HG02571 (cell line): Measurements from ENCODE around the gene METTL27.
"Not testable (repeated sequence)": the region's sequence is repeated elsewhere in the genome, so short reads cannot be mapped to it uniquely, and the experiment has no call there.

ENCODE experiments used
- ATAC-seq: cut with Tn5 transposase; IDR thresholded peaks from one replicate; pipeline ENCODE4 v1.9.1; 2021; ENCODE audit warnings: mild to moderate bottlenecking, moderate library complexity; ENCODE audit not compliant: unreplicated experiment

Gene METTL27

DNA sequence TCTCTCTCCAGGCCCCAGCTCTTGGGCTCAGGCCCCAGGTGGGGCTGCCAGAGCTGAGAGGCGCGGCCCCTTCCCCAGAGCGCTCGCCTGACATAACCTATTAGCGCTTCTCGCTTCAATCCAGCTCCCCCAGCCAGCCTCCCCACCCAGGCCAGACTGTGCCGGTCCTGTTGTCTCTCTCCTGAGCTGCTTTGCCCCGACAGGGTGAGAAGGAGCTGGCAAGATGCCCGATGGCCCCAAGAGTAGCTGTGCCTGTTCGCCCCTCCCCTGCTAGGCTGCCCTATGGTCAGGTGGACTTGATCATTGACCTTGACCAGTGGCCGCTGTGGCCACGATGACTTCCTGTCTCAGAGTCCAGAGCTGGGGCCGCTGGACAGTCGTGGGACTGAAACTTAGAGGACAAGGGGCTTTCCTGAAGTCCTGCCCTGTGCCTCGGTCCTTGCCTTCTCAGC, 27.8 kb upstream of the METTL27 start:
- ATAC-seq, result no peak

DNA sequence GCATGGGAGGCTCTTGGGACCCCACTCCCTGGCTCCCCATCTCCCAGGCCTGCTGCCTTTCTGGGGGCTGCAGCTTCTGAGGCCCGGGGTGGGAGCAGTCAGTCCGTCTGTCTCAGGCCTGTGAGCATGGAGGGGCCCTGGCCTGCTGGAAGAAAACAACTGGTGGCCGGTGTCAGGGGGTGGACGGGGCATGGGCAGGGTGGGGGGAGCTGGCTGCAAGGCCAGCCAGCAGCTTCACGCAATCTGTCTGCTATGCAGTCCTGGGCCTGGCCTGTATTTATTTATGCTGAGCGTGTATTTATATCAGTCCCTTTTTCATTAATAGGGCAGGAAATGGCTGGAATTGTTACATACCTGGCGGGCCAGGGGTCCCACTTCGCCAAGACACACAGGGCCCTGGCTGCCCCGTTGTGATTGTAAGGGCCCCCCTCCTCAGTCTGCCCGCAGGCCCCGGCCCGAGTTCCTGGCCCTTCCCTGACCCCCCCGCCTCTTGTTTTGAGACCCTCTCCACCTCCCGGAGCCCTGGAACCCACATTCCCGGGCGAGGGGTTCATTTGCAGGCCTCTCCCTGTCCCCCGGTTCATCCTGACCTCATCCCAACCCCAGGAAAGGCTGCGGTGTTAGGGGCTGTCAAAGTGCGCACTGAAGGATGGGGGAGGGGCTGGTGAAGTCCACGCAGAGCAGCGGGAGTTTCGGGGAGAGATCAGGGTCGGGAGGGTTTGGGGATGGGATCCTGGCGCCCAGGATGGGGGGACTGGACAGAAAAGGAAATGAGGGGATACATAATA, 26.9 kb upstream of the METTL27 start:
- no peak for ATAC-seq

DNA sequence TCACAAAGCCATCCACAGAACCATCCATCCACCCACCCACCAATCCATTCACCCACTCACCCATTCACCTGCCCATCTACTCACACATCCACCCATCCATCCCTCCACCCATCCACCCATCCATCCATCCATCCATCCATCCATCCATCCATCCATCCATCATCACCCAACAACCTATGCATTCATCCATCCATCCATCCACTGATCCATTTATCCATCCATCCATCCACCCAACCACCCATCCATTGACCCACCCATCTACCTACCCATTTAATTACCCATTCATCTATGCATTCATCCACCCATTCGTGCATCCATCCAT, 24.1 kb upstream of the METTL27 start:
- no peak for ATAC-seq

DNA sequence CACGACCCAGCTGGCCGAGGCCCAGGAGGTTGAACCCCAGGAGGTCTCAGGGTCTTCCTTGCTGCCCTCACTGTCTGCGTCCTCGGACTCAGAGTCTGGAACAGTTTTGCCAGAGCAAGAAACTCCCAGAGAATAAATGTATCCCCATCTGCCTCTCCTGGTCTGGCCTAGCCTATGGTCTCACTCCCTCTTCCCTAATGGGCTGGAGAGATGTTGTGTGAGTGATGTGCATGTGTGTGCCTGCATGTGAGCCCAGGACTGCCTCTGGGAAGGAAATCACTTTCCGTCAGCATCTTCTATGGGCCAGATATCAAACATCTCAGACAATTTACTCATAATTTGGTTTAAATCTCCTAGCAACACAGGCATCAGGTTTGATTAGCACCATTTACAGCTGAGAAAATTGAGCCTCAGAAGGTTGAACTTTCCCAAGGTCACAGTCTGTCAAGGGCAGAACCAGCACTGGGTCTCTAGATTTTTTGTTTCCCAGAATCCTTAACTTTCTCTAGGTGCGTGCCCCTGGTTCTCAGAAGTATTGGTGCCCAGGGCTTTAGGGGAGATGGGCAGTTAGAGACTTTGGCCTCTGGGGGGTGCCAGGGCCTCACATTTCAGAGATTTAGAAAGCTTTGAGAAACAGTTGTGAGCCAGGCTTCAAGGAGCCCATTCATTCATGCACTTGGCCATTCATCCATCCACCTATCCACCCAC, 23.6 kb upstream of the METTL27 start:
- ATAC-seq, result no peak

DNA sequence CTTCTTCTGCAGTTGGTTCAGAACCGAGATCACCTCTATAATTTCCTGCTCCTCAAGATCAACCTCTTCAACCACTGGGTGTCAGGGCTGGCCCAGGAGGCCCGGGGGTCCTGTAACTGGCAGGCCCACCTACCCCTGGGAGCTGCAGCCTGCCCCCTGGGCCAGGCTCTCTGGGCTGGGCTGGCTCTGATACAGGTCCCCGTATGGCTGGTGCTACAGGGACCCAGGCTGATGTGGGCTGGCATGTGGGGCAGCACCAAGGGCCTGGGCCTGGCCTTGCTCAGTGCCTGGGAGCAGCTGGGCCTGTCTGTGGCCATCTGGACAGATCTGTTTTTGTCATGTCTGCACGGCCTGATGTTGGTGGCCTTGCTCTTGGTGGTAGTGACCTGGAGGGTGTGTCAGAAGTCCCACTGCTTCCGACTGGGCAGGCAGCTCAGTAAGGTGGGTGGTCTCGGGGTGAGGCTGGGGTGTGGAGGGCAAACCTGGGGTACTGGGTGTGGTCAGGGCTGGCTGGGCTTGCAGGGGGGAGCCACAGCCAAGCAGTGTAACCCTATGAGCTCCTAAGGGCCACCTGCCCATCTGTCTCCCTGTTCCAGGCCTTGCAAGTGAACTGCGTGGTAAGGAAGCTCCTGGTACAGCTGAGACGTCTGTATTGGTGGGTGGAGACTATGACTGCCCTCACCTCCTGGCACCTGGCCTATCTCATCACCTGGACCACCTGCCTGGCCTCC, 22.8 kb upstream of the METTL27 start:
- ATAC-seq, result no peak

DNA sequence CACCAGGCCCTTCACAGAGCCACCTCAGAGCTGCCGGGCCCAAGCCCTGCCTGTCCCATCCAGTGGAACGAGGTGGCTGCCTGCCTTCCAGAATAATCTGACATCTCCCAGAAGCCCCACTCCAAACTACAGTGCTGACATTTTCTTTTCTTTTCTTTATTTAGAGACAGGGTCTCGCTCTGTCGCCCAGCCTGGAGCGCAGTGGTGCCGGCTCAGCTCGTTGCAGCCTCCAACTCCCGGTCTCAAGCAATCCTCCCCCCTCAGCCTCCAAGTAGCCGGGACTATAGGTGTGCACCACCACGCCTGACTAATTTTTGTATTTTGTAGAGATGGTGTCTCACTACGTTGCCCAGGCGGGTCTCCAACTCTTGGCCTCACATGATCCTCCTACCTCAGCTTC, 19.0 kb upstream of the METTL27 start:
- ATAC-seq, result no peak

DNA sequence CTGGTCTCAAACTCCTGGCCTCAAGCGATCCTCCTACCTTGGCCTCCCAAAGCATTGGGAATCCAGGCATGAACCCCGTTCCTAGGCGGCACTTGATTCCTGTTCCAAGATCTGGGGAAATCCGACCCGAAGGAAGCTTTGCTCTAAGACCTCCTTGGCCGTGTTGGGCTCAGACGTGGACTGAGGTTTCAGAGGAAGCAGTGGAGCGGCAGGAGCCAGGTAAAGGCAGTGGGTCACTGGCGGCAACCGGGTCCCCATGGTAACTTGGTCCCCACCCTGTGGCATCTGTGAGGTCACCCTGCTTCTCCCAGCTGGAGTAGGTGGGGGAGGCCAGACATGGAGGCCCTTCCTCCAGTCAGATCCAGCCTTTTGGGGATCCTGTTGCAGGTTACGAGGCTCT, 18.5 kb upstream of the METTL27 start, which contains the start of gene TMEM270:
Gene TMEM270, plus strand, starts transcription at position 301 of the 400 bp plus-strand sequence. Its CDS starts 36 bp downstream, at position 337.
- no peak for ATAC-seq

DNA sequence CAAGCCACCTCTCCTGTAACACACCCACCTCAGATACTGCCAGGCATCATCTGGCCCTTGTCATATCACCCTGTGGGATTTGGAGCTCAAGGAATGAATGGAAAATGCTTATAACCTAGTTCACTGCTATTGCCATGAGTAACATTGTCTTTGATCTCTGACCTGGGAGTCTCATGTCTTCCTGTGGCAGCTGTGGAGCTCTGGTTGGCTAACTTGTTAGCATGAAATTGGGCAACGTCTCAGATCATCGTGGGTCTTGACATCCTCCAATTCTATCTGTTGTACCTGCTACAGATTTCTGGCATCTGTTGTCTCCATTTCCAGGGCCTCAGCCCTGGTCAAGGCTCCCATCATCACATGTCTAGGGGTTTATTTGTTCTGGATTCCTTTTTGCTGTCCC, 16.5 kb upstream of the METTL27 start:
- ATAC-seq, result no peak

DNA sequence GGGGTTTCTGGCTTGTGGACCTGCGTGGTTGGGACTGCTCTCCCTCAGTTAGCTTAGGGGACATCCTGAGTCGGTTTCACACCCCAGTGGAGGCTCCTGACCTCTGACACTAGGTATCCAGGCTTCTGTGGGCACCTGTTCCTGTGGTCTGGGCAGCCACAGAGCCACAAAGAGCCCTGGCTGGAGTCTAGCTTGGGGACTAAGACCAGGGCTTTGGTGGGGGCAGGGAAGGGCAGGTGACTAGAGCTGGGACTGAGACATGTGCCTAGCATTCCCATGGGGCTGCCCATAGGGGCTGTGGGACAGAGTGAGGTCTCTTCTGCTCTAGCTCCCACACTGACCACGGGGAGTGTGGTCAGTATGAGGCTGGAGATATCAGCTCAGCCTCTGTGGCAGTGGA, 14.6 kb upstream of the METTL27 start:
- no peak for ATAC-seq

DNA sequence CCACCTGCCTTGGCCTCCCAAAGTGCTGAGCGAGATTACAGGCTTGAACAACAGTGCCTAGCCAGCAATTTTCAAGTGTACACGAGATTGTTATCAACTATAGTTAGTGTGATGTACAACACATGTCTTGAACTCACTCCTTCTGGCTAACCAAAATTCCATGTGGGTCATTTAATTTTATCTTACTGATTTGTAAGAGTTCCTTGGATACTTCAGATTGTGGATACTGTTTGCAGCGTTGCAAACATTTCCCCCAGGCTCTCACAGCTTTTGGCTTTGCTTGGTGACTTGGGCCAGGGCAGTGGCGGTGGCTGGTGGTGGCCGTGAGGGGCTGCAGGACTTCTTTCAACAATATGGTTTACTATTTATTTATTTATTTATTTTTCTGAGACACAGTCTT, 10.2 kb upstream of the METTL27 start:
- ATAC-seq, result no peak

DNA sequence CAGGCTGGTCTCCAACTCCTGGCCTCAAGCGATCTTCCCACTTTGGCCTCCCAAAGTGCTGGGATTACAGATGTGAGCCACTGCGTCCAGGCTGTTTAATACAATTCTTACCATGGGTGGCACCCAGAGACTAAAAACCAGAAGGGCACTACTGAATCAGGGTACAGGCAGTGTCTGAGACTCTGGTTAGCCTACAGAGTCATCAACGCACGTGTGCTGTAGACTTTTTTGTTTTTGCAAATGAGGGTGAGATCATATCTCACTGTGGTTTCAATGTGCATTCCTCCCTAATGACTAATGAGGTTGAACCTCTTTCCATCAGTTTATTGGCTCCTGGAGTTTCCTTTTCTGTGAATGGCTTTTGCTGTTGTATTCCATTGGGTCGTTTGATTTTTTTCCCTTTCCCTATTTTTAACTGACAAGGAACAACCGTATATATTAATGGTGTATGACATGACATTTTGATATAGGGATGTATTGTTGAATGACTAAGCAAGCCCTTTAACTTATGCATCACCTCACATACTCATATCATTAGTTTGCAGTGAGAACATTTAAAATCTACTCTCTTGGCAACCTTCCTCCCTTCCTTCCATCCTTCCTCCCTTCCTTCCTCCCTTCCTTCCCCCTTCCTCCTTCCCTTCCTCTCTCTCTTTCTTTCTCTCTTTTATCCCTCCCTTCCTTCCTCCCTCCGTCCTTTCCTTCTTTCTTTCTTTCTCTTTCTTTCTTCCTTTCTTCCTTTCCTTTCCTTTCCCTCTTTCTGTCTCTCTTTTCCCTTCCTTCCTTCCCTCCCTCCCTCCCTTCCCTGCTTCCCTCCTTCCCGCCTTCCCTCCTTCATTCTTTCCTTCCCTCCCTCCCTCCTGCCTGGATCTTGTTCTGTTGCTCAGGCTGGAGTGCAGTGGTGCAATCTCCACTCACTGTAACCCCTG, 9.4 kb upstream of the METTL27 start:
- peak; percentile 75 for ATAC-seq

DNA sequence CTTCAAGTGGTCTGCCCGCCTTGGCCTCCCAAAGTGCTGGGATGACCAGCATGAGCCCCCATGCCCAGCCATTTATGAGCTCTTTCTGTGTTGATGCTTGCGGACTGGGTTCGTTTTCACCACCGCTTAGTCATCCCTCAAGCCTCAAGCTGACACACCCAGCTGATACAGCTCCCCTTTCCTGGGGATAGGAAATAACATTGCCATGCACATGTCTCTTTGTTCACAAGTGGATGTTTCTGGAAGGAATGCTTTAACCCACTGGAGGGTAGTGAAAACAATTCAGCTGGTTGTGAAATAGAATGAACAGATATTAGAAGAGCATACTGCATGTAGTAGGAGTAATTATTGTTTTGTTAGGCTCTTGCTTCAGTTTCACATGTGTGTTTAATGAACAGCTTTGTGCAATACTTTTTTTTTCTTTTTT, 8.5 kb upstream of the METTL27 start:
- ATAC-seq, result no peak

DNA sequence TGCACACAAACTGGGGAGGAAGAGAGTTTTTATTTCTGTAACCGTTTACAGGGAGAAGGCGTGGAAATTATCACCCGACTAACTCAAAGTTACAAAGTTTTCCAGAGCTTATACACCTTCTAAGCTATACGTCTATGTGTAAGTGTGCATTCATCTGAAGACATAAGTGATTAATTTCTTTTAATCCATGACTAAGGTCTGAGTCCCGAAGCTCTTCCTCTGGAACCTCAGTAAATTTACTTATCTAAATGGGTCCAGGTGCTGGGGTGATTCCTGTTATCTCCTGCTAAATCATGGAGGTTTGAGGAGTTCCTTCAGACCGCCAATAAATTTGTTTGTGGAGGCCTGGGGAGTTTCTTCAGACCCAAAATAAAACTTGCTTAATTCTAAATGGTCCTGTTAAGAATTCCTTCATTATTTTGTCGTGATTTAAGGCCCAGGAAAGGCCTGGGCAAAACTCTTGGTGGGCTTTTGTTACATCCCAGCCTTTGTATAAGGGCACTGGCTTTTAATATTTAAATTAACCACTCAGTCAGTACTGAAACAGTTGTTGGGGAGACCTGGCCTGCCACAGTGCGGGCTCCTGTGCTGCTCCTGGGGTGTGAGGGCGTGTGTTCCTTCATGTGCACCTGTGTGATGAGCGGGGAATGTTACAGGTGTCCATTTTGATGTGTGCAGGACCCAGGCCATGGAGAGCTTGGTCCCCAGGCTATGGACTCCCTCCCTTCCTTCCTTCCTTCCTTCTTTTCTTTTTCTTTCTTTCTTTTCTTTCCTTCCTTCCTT, 5.8 kb upstream of the METTL27 start:
- no peak for ATAC-seq

DNA sequence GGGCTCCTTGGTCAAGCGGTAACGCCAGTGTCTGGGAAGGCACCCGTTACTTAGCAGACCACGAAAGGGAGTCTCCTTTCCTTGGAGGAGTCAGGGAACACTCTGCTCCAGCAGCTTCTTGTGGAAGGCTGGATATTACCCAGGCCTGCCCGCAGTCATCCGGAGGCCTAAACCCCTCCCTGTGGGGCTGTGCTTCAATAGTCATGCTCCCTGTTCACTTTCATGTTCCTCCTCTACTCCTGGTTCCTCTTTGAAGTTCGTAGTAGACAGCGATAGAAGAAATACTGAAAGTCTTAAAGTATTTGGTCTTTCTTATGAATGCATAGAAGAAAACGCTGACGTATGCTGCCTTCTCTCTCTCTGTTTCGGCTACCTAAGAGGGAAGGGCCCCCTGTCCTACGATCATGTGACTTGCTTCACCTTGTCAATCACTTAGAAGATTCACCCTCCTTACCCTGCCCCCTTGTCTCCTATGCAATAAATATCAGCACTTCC, 3.4 kb upstream of the METTL27 start:
- not testable (repeated sequence) for ATAC-seq

DNA sequence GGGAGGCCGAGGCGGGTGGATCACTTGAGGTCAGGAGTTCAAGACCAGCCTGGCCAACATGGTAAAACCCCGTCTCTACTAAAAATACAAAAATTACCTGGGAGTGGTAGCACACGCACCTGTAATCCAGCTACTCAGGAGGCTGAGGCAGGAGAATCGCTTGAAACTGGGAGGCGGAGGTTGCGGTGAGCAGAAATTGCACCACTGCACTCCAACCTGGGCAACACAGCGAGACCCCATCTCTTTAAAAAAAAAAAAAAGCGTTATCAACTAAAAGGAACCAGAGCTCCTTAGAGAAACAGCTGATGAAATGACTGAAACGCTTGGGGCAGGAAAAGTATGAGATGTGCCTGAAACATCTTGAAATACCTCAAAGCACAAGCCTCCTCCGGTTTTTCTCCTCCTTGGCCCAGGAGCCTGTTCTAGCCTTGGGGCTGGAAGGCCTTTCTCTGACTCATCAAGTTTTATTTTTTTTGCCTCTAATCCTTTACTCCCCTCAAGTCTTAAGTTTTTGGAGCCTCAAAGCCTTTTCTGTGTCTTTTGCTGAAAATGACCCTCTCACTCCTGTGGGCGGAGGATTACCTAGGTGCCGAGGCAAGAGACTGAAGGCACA, 2.6 kb upstream of the METTL27 start:
- no peak for ATAC-seq

DNA sequence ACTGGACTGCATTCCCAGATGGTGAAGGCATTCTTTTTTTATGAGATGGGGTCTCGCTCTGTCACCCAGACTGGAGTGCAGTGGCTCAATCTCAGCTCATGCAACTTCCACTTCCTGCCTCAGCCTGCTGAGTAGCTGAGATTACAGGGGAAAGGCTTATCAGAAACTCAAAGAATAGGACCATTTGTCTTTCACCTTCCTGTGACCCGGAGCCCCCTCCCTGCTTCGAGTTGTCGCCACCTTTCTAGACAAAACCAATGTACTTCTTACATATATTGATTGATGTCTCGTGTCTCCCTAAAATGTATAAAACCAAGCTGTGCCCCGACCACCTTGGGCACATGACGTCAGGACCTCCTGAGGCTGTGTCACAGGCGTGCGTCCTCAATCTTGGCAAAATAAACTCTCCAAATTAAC, 1.8 kb upstream of the METTL27 start:
- no peak for ATAC-seq

DNA sequence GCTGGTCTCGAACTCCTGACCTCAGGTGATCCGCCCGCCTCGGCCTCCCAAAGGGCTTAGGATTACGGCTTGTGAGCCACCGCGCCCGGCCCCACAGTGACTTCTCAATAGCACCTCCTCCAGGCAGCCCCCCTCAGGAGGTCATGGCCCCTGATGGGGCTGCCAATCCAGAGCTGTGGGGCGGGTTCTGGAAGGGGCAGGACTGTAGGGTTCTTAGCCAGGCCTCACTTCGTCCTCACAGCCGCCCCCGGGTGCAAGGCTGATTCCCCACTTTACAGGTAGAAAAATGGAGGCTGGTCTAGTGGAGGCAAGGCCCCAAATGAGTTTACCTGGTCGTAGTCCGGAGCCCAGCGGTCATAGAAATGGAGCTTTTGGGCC, 638 bp downstream of the METTL27 start:
- no peak for ATAC-seq

DNA sequence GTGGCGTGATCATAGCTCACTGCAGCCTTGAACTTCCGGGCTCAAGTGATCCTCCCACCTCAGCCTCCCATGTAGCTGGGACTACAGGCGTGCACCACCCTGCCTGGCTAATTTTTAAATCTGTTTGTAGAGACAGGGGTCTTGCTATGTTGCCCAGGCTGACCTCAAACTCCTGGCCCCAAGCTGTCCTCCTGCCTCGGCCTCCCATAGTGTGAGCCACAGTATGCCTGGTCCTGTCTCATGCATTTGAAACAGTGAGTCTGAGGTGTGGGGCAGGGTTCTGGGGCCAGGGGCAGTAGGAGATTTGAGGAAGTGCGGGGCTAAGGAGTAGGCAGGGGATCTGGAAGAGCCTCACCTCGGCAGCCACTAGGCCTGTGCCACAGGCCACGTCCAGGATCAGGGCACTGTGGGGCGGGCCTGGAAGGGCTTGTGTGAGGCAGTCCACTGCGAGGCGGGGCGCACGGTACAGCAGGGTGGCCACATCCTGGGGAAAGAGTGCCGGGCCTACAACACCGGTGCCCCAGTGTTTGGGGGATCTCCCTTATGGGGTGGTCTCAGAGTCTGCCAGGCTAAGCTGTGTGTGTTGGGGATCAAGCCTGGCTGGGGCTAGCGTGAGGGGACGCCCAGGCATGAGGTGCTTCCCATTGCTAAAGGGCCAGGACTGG, 1.5 kb downstream of the METTL27 start:
- ATAC-seq, result no peak
